ENCODE results near the gene DGKB. TPM values are rescaled to one million over a fixed set of nuclear protein-coding genes. Genes with fewer than 3 reads are reported as not detected.

The DGKB gene
- polyA plus RNA-seq, 1 experiment: 0.04 TPM

- POLR2A ChIA-PET: no interaction called here
- no peaks in the 10 kb centered on the region for H3K27me3 ChIP-seq (ENCODE audit: control insufficient read depth, insufficient read depth, low read length)
- CTCF ChIA-PET: no interaction called here
- H3K4me3 ChIP-seq (ENCODE audit: low read depth, low read length): no peak overlapping the region
- H3K9me3 ChIP-seq (ENCODE audit: control insufficient read depth, insufficient read depth, low read length): no peaks in the 10 kb centered on the region
- H3K27ac ChIP-seq (ENCODE audit: low read depth, low read length): no peak overlapping the region
- DNase-seq (ENCODE audit: low read depth, low spot score): no peak
- no peak for TF ChIP-seq CTCF (IDR thresholded peaks at IDR 0.05; ENCODE audit: low read depth, low read length)
Measured at GRCh38 chr7:14258441-14258840, 644.1 kb downstream of the DGKB start.

- DNase-seq (ENCODE audit: low read depth, low spot score): no peak
- no peaks in the 10 kb centered on the region for H3K9me3 ChIP-seq (ENCODE audit: control insufficient read depth, insufficient read depth, low read length)
- TF ChIP-seq CTCF (IDR thresholded peaks at IDR 0.05; ENCODE audit: low read depth, low read length): no peak
- no peaks in the 10 kb centered on the region for H3K27me3 ChIP-seq (ENCODE audit: control insufficient read depth, insufficient read depth, low read length)
- ChIA-PET POLR2A (no interaction called here), CTCF (no interaction called here)
- H3K4me3 ChIP-seq (ENCODE audit: low read depth, low read length): no peak overlapping the region
- H3K27ac ChIP-seq (ENCODE audit: low read depth, low read length): no peak overlapping the region
Measured at GRCh38 chr7:14252458-14252857, 650.1 kb downstream of the DGKB start.

GRCh38 chr7:14242175-14242574, 660.4 kb downstream of the DGKB start:
- Histone ChIP-seq H3K27ac (ENCODE audit: low read depth, low read length) (no peak overlapping the region), H3K4me3 (ENCODE audit: low read depth, low read length) (no peak overlapping the region), H3K27me3 (ENCODE audit: control insufficient read depth, insufficient read depth, low read length) (no peaks in the 10 kb centered on the region), H3K9me3 (ENCODE audit: control insufficient read depth, insufficient read depth, low read length) (no peaks in the 10 kb centered on the region)
- no peak for DNase-seq (ENCODE audit: low read depth, low spot score)
- TF ChIP-seq CTCF (IDR thresholded peaks at IDR 0.05; ENCODE audit: low read depth, low read length): no peak
- ChIA-PET POLR2A (no interaction called here), CTCF (no interaction called here)

GRCh38 chr7:14236834-14237233, 665.7 kb downstream of the DGKB start:
- CTCF ChIA-PET: no interaction called here
- no peaks in the 10 kb centered on the region for H3K27me3 ChIP-seq (ENCODE audit: control insufficient read depth, insufficient read depth, low read length)
- TF ChIP-seq CTCF (IDR thresholded peaks at IDR 0.05; ENCODE audit: low read depth, low read length): no peak
- H3K27ac ChIP-seq (ENCODE audit: low read depth, low read length): no peak overlapping the region
- no peak overlapping the region for H3K4me3 ChIP-seq (ENCODE audit: low read depth, low read length)
- H3K9me3 ChIP-seq (ENCODE audit: control insufficient read depth, insufficient read depth, low read length): no peaks in the 10 kb centered on the region
- POLR2A ChIA-PET: no interaction called here
- no peak for DNase-seq (ENCODE audit: low read depth, low spot score)

GRCh38 chr7:14235056-14235455, 667.5 kb downstream of the DGKB start:
- no peak overlapping the region for H3K27ac ChIP-seq (ENCODE audit: low read depth, low read length)

More at GRCh38 chr7:14235056-14235455, 667.5 kb downstream of the DGKB start:
- no peak for DNase-seq (ENCODE audit: low read depth, low spot score)
- H3K9me3 ChIP-seq (ENCODE audit: control insufficient read depth, insufficient read depth, low read length): no peaks in the 10 kb centered on the region
- ChIA-PET CTCF (no interaction called here), POLR2A (no interaction called here)
- no peak overlapping the region for H3K4me3 ChIP-seq (ENCODE audit: low read depth, low read length)
- H3K27me3 ChIP-seq (ENCODE audit: control insufficient read depth, insufficient read depth, low read length): no peaks in the 10 kb centered on the region
- no peak for TF ChIP-seq CTCF (IDR thresholded peaks at IDR 0.05; ENCODE audit: low read depth, low read length)

All from AG04450 (cell line).